ENCODE results near the gene OR51A2. TPM values are rescaled to one million over a fixed set of nuclear protein-coding genes. Genes with fewer than 3 reads are reported as not detected.

Gene OR51A2
- total and polyA plus RNA-seq, 9 of the 15 experiments (the other 6 are each of a cell fraction or from before 2014, with no cell fraction given), result not detected

DNA sequence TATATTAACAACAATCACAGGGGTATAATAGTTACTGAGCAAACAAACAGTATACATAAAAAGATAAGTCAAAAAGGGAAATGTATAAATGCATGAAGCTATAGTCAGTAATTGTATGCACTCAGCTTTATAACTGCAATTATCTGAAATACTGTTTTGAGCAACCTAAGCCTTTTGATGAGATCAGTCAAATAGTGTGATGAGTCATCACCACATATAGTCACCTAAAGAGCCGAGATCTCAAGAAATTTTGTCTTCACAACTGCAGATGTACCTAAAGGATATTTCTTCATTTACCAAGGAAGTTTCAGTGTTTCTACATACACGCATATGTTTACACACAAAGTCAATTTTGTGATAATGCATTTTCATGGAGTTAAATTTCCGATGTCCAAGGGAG, 5.4 kb upstream of the OR51A2 start (continued):
- TF ChIP-seq, protein P1, sequence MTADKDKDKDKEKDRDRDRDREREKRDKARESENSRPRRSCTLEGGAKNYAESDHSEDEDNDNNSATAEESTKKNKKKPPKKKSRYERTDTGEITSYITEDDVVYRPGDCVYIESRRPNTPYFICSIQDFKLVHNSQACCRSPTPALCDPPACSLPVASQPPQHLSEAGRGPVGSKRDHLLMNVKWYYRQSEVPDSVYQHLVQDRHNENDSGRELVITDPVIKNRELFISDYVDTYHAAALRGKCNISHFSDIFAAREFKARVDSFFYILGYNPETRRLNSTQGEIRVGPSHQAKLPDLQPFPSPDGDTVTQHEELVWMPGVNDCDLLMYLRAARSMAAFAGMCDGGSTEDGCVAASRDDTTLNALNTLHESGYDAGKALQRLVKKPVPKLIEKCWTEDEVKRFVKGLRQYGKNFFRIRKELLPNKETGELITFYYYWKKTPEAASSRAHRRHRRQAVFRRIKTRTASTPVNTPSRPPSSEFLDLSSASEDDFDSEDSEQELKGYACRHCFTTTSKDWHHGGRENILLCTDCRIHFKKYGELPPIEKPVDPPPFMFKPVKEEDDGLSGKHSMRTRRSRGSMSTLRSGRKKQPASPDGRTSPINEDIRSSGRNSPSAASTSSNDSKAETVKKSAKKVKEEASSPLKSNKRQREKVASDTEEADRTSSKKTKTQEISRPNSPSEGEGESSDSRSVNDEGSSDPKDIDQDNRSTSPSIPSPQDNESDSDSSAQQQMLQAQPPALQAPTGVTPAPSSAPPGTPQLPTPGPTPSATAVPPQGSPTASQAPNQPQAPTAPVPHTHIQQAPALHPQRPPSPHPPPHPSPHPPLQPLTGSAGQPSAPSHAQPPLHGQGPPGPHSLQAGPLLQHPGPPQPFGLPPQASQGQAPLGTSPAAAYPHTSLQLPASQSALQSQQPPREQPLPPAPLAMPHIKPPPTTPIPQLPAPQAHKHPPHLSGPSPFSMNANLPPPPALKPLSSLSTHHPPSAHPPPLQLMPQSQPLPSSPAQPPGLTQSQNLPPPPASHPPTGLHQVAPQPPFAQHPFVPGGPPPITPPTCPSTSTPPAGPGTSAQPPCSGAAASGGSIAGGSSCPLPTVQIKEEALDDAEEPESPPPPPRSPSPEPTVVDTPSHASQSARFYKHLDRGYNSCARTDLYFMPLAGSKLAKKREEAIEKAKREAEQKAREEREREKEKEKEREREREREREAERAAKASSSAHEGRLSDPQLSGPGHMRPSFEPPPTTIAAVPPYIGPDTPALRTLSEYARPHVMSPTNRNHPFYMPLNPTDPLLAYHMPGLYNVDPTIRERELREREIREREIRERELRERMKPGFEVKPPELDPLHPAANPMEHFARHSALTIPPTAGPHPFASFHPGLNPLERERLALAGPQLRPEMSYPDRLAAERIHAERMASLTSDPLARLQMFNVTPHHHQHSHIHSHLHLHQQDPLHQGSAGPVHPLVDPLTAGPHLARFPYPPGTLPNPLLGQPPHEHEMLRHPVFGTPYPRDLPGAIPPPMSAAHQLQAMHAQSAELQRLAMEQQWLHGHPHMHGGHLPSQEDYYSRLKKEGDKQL (CRISPR knock-in tag; IDR thresholded peaks at IDR 0.05; ENCODE audit: borderline replicate concordance), result no peak
- TF ChIP-seq MXI1 (IDR thresholded peaks at IDR 0.05; ENCODE audit: low read depth, low read length) (no peak), CTBP1 (IDR thresholded peaks at IDR 0.05; ENCODE audit: borderline replicate concordance) (no peak), MITF (IDR thresholded peaks at IDR 0.05) (no peak), NFIC (IDR thresholded peaks at IDR 0.05) (no peak), TCFL5 (CRISPR knock-in tag; conservative IDR thresholded peaks at IDR 0.05) (no peak), ZNF431 (CRISPR knock-in tag; IDR thresholded peaks at IDR 0.05) (no peak), CEBPG (CRISPR knock-in tag; IDR thresholded peaks at IDR 0.05) (no peak), CEBPG (tag; conservative IDR thresholded peaks at IDR 0.05 in 1 of 2, IDR thresholded peaks at IDR 0.05 in 1 of 2) (peak in 1 of 2 experiments; percentile 12; a peak in 1 of 4 replicates), ZNF184 (CRISPR knock-in tag; IDR thresholded peaks at IDR 0.05) (no peak), PPARD (CRISPR knock-in tag; IDR thresholded peaks at IDR 0.05) (no peak), ETS2 (tag; IDR thresholded peaks at IDR 0.05; ENCODE audit: borderline replicate concordance, poor library complexity, severe bottlenecking) (no peak), KDM1A (IDR thresholded peaks at IDR 0.05) (no peak), DIDO1 (tag; IDR thresholded peaks at IDR 0.05; ENCODE audit: low read depth) (no peak), THRB (CRISPR knock-in tag; conservative IDR thresholded peaks at IDR 0.05) (no peak), HDAC2 (IDR thresholded peaks at IDR 0.05) (no peak), WHSC1 (IDR thresholded peaks at IDR 0.05; ENCODE audit: low read length) (no peak), HOXB6 (CRISPR knock-in tag; IDR thresholded peaks at IDR 0.05; ENCODE audit: borderline replicate concordance) (no peak), KDM4B (IDR thresholded peaks at IDR 0.05; ENCODE audit: borderline replicate concordance in 2 of 2, low read depth in 1 of 2) (no peak), NR4A1 (CRISPR knock-in tag; IDR thresholded peaks at IDR 0.05) (no peak), NR4A1 (tag; IDR thresholded peaks at IDR 0.05) (no peak)
